HUES48 (cell line): ENCODE results near the gene CLMN.
"Not testable (repeated sequence)": the region's sequence is repeated elsewhere in the genome, so short reads cannot be mapped to it uniquely, and the experiment has no call there.

Experiments used
- H3K27ac ChIP-seq: one replicate; pipeline ENCODE4 v1.7.0; 2013; ENCODE audit warnings: low read depth, low read length, inconsistent platforms
- H3K27me3 ChIP-seq: 2 replicates; pipeline ENCODE4 v1.6.1; 2013; ENCODE audit warnings: mild to moderate bottlenecking, low read length; ENCODE audit not compliant: control insufficient read depth, insufficient read depth
- H3K36me3 ChIP-seq: 2 replicates; pipeline ENCODE4 v1.6.1; 2013; ENCODE audit warnings: low read length; ENCODE audit not compliant: control insufficient read depth, insufficient read depth
- H3K4me1 ChIP-seq: 2 replicates; pipeline ENCODE4 v1.6.1; 2013; ENCODE audit warnings: mild to moderate bottlenecking, low read length; ENCODE audit not compliant: control insufficient read depth, insufficient read depth
- H3K4me3 ChIP-seq: 2 replicates; pipeline ENCODE4 v1.5.1; 2013; ENCODE audit warnings: mild to moderate bottlenecking, low read depth, low read length
- H3K9ac ChIP-seq: 2 replicates; pipeline ENCODE4 v1.6.1; 2013; ENCODE audit warnings: mild to moderate bottlenecking, low read depth, low read length, moderate library complexity
- H3K9me3 ChIP-seq: 2 replicates; pipeline ENCODE4 v1.6.1; 2013; ENCODE audit warnings: low read length; ENCODE audit not compliant: control insufficient read depth, insufficient read depth

CLMN gene

GRCh38 chr14:95282986-95283380 is 36.7 kb downstream of the CLMN start:
- not testable (repeated sequence) for H3K36me3 ChIP-seq, H3K9ac ChIP-seq

GRCh38 chr14:95282354-95282985 is 37.2 kb downstream of the CLMN start:
- Histone ChIP-seq H3K27ac (no peak overlapping the region), H3K36me3 (no peaks in the 10 kb centered on the region), H3K4me1 (no peaks in the 10 kb centered on the region), H3K4me3 (no peak overlapping the region), H3K9me3 (no peaks in the 10 kb centered on the region), H3K9ac (no peak overlapping the region), H3K27me3 (no peaks in the 10 kb centered on the region)

More at GRCh38 chr14:95282986-95283380, 36.7 kb downstream of the CLMN start:
- H3K27me3 ChIP-seq, H3K27ac ChIP-seq, H3K9me3 ChIP-seq, H3K4me3 ChIP-seq, H3K4me1 ChIP-seq: not testable (repeated sequence)

- Histone ChIP-seq H3K27ac (no peak overlapping the region), H3K27me3 (no peaks in the 10 kb centered on the region), H3K36me3 (no peaks in the 10 kb centered on the region), H3K4me1 (no peaks in the 10 kb centered on the region), H3K9me3 (no peaks in the 10 kb centered on the region), H3K4me3 (no peak overlapping the region), H3K9ac (no peak overlapping the region)
Observed at GRCh38 chr14:95281560-95282176, 38.0 kb downstream of the CLMN start.

GRCh38 chr14:95275494-95275893 is 44.2 kb downstream of the CLMN start:
- no peak overlapping the region for H3K9ac ChIP-seq
- H3K27ac ChIP-seq = no peak overlapping the region
- H3K9me3 ChIP-seq = no peaks in the 10 kb centered on the region
- peaks cover 6% of the 10 kb centered on the region; the same call in 1 of the 2 replicates for H3K4me1 ChIP-seq
- no peaks in the 10 kb centered on the region for H3K36me3 ChIP-seq
- H3K27me3 ChIP-seq = no peaks in the 10 kb centered on the region
- no peak overlapping the region for H3K4me3 ChIP-seq

- Histone ChIP-seq H3K4me3 (no peak overlapping the region), H3K36me3 (no peaks in the 10 kb centered on the region), H3K9me3 (no peaks in the 10 kb centered on the region), H3K4me1 (peaks cover 6% of the 10 kb centered on the region; the same call in 1 of the 2 replicates), H3K27ac (no peak overlapping the region), H3K27me3 (no peaks in the 10 kb centered on the region), H3K9ac (no peak overlapping the region)
Observed at GRCh38 chr14:95274874-95275273, 44.8 kb downstream of the CLMN start.

GRCh38 chr14:95274279-95274678 is 45.4 kb downstream of the CLMN start:
- Histone ChIP-seq H3K27me3 (no peaks in the 10 kb centered on the region), H3K9ac (no peak overlapping the region), H3K9me3 (no peaks in the 10 kb centered on the region), H3K27ac (no peak overlapping the region), H3K36me3 (no peaks in the 10 kb centered on the region), H3K4me3 (no peak overlapping the region), H3K4me1 (peaks cover 6% of the 10 kb centered on the region; the same call in 1 of the 2 replicates)

GRCh38 chr14:95273001-95273978 is 46.4 kb downstream of the CLMN start:
- H3K27me3 ChIP-seq = no peaks in the 10 kb centered on the region
- peak overlapping the region; percentile 20 for H3K27ac ChIP-seq
- H3K4me3 ChIP-seq = no peak overlapping the region
- no peaks in the 10 kb centered on the region for H3K36me3 ChIP-seq
- H3K9ac ChIP-seq = no peak overlapping the region
- H3K9me3 ChIP-seq = no peaks in the 10 kb centered on the region
- H3K4me1 ChIP-seq = peaks cover 6% of the 10 kb centered on the region; the same call in 1 of the 2 replicates

- Histone ChIP-seq H3K27me3 (no peaks in the 10 kb centered on the region), H3K4me3 (no peak overlapping the region), H3K4me1 (peaks cover 6% of the 10 kb centered on the region; the same call in 1 of the 2 replicates)
Observed at GRCh38 chr14:95272057-95272456, 47.7 kb downstream of the CLMN start.

GRCh38 chr14:95270203-95270602 is 49.5 kb downstream of the CLMN start:
- no peak overlapping the region for H3K27ac ChIP-seq
- H3K9ac ChIP-seq = no peak overlapping the region
- H3K27me3 ChIP-seq = no peaks in the 10 kb centered on the region
- H3K9me3 ChIP-seq = no peaks in the 10 kb centered on the region
- H3K4me3 ChIP-seq = no peak overlapping the region
- H3K4me1 ChIP-seq = peaks cover 6% of the 10 kb centered on the region; the same call in 1 of the 2 replicates
- H3K36me3 ChIP-seq = no peaks in the 10 kb centered on the region

More at GRCh38 chr14:95272057-95272456, 47.7 kb downstream of the CLMN start:
- no peak overlapping the region for H3K9ac ChIP-seq
- no peaks in the 10 kb centered on the region for H3K36me3 ChIP-seq
- H3K27ac ChIP-seq = no peak overlapping the region
- H3K9me3 ChIP-seq = no peaks in the 10 kb centered on the region

- Histone ChIP-seq H3K4me3 (no peak overlapping the region), H3K4me1 (peaks cover 6% of the 10 kb centered on the region; the same call in 1 of the 2 replicates), H3K9me3 (no peaks in the 10 kb centered on the region), H3K36me3 (no peaks in the 10 kb centered on the region), H3K9ac (no peak overlapping the region), H3K27ac (no peak overlapping the region), H3K27me3 (no peaks in the 10 kb centered on the region)
Observed at GRCh38 chr14:95269493-95269892, 50.2 kb downstream of the CLMN start.
